IPS-20b (cell line): ENCODE data around the gene PRMT3.
A peak's percentile ranks its signal among the peaks of the same experiment; 100 is the strongest.

Experiments
- H3K27ac ChIP-seq: one replicate; pipeline ENCODE4 v1.5.1; 2013; ENCODE audit warnings: low read length
- H3K27me3 ChIP-seq: 2 replicates; pipeline ENCODE4 v1.6.1; 2013; ENCODE audit warnings: mild to moderate bottlenecking, low read length, inconsistent platforms; ENCODE audit not compliant: insufficient read depth
- H3K36me3 ChIP-seq: 2 replicates; pipeline ENCODE4 v1.6.1; 2013; ENCODE audit warnings: low read depth, mild to moderate bottlenecking, inconsistent platforms, low read length, moderate library complexity; ENCODE audit not compliant: insufficient read depth
- H3K4me1 ChIP-seq: 2 replicates; pipeline ENCODE4 v1.6.1; 2013; ENCODE audit warnings: mild to moderate bottlenecking, control low read depth, inconsistent platforms, low read length, moderate library complexity; ENCODE audit not compliant: insufficient read depth
- H3K4me3 ChIP-seq: 2 replicates; pipeline ENCODE4 v1.5.1; 2013; ENCODE audit warnings: mild to moderate bottlenecking, low read length, inconsistent platforms
- H3K9ac ChIP-seq: 2 replicates; pipeline ENCODE4 v1.6.1; 2013; ENCODE audit warnings: low read depth, mild to moderate bottlenecking, inconsistent platforms, low read length, moderate library complexity
- H3K9me3 ChIP-seq: 2 replicates; pipeline ENCODE4 v1.6.1; 2013; ENCODE audit warnings: mild to moderate bottlenecking, low read depth, low read length, inconsistent platforms; ENCODE audit not compliant: insufficient read depth

PRMT3 gene

DNA sequence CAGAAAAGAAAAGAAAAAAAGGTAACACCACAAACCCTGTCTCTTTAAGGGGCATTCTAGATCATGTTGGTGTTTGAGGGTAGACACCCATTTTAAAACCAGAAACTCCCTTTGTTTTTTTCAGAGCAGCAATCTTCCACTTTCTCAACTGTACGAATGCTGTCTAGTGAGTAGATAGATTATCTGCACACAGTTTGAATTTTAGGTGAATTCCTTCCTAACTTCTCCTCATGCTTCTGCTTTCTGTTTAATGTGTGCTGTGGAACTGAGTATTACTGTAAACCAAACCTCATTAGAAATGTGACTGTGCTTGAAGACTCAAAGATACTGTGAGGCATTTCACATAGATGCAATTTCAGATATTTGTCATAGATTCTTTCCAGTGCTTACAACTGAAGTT is 102.4 kb downstream of the PRMT3 start:
- H3K4me3 ChIP-seq = no peak overlapping the region
- H3K27ac ChIP-seq = no peak overlapping the region
- no peak overlapping the region for H3K9ac ChIP-seq
- no peaks in the 10 kb centered on the region for H3K27me3 ChIP-seq
- peaks cover 2% of the 10 kb centered on the region; the same call in 1 of the 2 replicates for H3K36me3 ChIP-seq
- peaks cover 1% of the 10 kb centered on the region; the same call in 1 of the 2 replicates for H3K9me3 ChIP-seq
- H3K4me1 ChIP-seq = peaks cover 6% of the 10 kb centered on the region; the same call in 1 of the 2 replicates

DNA sequence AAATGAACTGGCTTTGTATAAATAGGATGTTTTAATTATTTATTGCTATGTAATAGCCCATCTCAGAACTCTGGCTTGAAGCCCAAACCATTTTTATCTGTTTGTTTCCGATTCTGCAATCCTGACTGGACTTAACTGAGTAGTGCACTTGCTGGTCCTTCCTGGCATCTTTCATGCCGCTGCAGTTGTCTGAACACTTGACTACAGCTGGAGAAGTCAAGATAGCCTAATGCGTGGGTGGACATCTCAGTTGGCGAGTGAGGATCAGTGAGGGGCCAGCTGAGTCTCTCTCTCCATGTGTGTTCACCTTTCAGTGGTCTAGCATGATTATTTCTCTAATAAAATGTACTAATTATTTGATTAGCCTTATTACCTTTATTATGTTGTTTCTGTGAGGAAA is 105.8 kb downstream of the PRMT3 start:
- H3K4me3 ChIP-seq = no peak overlapping the region
- no peak overlapping the region for H3K9ac ChIP-seq
- H3K9me3 ChIP-seq = no peaks in the 10 kb centered on the region
- no peaks in the 10 kb centered on the region for H3K27me3 ChIP-seq
- peaks cover 5% of the 10 kb centered on the region; the same call in 1 of the 2 replicates for H3K36me3 ChIP-seq
- no peak overlapping the region for H3K27ac ChIP-seq
- peaks cover 15% of the 10 kb centered on the region; the same call in 1 of the 2 replicates for H3K4me1 ChIP-seq

DNA sequence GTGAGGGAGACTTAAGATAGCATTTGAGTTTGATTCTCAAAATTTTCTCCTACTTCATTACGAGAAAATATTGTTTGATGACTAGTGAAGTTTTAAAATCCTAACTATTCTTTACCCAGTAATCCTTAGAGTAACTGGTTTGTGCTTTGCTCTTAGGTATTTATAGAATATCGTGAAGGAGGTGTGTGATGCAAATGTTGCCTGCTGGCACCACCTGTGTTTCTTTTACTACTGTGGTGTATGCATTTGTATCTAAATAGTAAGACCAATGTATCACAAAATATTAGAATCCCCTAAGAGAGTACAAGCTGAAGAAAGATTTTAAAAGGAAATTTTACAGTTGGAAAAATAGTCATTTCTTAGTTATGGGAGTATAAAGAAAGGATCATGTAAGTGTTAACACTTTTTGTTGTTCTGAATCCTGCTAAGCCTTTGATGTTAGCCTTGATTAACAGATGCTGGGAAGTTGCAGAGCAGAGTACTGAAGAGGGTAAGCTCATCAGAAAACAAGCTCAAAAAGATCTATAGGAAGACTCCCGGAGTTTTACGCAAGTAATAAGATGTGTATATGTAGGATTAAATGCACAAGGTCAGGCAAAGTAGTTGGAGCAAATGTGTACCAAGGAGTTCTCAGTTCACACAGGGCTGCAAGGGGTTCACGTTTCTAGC is 109.7 kb downstream of the PRMT3 start:
- H3K9ac ChIP-seq = no peak overlapping the region
- no peak overlapping the region for H3K27ac ChIP-seq
- H3K27me3 ChIP-seq = no peaks in the 10 kb centered on the region
- no peaks in the 10 kb centered on the region for H3K9me3 ChIP-seq
- peaks cover 5% of the 10 kb centered on the region; the same call in 1 of the 2 replicates for H3K36me3 ChIP-seq
- H3K4me1 ChIP-seq = peaks cover 10% of the 10 kb centered on the region; the same call in 1 of the 2 replicates
- peak overlapping the region; percentile 10; the same call in 1 of the 2 replicates for H3K4me3 ChIP-seq

DNA sequence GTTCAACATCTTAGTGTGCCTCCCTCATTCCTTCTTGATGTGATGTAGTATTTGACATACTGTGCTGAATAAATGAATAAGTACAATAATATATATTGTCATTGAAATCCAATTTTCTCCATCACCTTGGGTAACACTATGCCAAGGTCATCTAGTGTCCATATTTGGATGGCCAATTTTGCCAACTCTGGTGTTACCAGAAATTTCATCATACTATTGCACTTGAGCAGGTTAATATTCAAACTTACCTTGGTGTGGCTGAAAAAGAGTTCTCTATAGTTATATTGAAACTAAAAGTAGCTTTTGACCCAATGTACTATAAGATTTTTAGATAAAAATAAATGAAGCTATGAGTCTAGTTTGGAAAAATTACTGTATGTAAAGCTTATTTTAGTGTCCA is 113.7 kb downstream of the PRMT3 start:
- Histone ChIP-seq H3K9me3 (no peaks in the 10 kb centered on the region), H3K36me3 (peaks cover 2% of the 10 kb centered on the region; the same call in 1 of the 2 replicates), H3K9ac (no peak overlapping the region), H3K4me1 (peaks cover 10% of the 10 kb centered on the region; the same call in 1 of the 2 replicates), H3K27ac (no peak overlapping the region), H3K27me3 (no peaks in the 10 kb centered on the region), H3K4me3 (no peak overlapping the region)

DNA sequence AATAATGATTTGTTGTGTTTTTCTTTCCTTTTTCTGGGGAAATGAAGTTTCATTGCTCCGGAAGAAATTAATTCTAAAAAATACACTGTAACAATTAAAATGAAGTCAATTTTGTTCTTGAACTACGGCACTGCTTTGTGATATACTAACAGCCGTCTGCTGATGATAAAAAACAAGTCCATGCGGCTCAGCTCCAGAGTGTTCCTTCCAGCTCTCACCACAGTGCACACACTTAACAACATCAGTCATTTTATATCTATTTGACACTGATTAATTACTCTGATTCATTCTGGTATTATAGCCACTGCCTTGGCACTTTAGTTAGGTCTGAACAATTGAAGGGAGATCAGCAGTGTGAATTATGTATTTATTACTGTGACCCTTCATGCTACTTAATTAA is 114.5 kb downstream of the PRMT3 start:
- H3K4me3 ChIP-seq = no peak overlapping the region
- H3K9me3 ChIP-seq = no peaks in the 10 kb centered on the region
- H3K27me3 ChIP-seq = no peaks in the 10 kb centered on the region
- no peaks in the 10 kb centered on the region for H3K36me3 ChIP-seq
- no peak overlapping the region for H3K9ac ChIP-seq
- no peak overlapping the region for H3K27ac ChIP-seq
- peaks cover 10% of the 10 kb centered on the region; the same call in 1 of the 2 replicates for H3K4me1 ChIP-seq

DNA sequence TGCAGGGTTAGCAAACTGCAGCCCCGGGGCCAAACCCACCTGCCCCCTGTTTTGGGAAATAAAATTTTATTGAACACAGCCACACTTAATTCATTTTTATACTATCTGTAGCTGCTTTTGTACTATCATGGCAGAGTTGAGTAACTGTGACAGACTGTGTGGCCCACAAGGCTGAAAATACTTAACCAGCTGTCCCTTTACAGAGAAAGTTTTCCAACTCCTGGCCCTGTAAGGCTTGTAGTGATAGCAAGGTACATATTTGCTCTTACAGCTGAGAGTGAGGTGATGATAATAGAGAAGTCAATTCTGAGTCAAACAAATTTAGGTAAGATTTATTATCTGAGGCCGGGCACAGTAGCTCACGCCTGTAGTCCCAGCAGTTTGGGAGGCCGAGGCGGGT is 124.5 kb downstream of the PRMT3 start:
- Histone ChIP-seq H3K27me3 (no peaks in the 10 kb centered on the region), H3K4me3 (no peak overlapping the region), H3K4me1 (peaks cover 9% of the 10 kb centered on the region; the same call in 1 of the 2 replicates), H3K9ac (no peak overlapping the region), H3K9me3 (no peaks in the 10 kb centered on the region), H3K36me3 (no peaks in the 10 kb centered on the region), H3K27ac (no peak overlapping the region)

DNA sequence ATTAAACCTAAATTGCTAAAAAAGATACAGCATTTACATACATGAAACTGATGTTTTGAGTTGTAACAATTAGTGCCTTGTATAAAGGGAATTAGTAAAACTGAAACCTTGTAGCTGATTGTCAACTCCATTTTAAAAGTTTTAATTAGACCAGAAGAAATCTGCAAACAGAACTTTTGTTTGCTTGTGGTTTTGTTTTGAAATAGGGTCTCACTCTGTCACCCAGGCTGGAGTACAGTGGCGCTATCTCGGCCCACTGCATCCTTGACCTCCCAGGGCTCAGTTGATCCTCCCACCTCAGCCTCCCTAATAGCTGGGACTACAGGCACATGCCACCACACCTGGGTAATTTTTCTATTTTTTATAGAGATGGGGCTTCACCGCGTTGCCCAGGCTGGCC is 125.4 kb downstream of the PRMT3 start:
- no peaks in the 10 kb centered on the region for H3K9me3 ChIP-seq
- H3K9ac ChIP-seq = no peak overlapping the region
- H3K4me3 ChIP-seq = no peak overlapping the region
- no peak overlapping the region for H3K27ac ChIP-seq
- H3K27me3 ChIP-seq = no peaks in the 10 kb centered on the region
- H3K36me3 ChIP-seq = no peaks in the 10 kb centered on the region
- H3K4me1 ChIP-seq = peaks cover 9% of the 10 kb centered on the region; the same call in 1 of the 2 replicates

DNA sequence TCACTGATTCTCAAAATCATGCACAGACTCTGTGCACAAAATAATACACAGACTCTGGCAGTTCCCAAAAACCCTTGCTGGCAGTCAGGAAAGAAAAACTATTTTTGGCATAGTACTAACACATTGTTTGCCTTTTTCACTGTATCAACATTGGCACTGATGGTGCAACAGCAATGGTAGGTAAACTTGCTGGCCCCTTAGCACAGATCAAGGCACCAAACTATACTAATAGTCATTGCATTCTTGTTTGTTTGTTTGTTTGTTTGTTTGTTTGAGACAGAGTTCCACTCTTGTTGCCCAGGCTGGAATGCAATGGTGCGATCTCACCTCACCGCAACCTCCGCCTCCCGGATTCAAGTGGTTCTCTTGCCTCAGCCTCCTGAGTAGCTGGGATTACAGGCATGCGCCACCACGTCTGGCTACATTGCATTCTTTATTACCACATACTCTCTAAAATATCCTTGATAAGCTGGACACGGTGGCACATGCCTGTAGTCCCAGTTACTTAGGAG is 130.9 kb downstream of the PRMT3 start:
- Histone ChIP-seq H3K27me3 (peaks cover 5% of the 10 kb centered on the region; the same call in 1 of the 2 replicates), H3K36me3 (no peaks in the 10 kb centered on the region), H3K9me3 (no peaks in the 10 kb centered on the region), H3K4me1 (peaks cover 24% of the 10 kb centered on the region; the same call in 1 of the 2 replicates), H3K27ac (no peak overlapping the region), H3K4me3 (no peak overlapping the region), H3K9ac (no peak overlapping the region)

DNA sequence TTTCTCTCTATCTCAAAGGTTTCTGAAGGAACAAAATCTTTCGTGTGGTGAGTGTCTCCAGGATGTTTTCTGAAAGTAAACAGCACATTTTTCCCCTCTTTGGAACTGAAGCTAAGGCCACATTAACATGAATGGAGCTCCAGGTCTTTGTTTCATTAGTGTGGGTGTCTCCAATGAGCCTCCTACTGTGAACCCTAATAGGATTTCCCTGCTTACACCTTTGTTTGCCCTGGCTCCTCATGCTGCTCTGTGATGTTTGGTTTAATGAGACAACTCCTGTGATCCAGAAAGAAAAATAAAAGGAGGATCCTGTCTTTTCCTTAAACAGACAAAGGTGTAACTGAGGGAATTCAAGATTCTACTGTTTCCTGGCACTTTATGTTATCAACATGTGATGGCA is 135.0 kb downstream of the PRMT3 start:
- Histone ChIP-seq H3K27ac (no peak overlapping the region), H3K9ac (peak overlapping the region; percentile 43; the same call in 1 of the 2 replicates), H3K36me3 (no peaks in the 10 kb centered on the region), H3K9me3 (no peaks in the 10 kb centered on the region), H3K4me3 (peak overlapping the region; percentile 35; the same call in 1 of the 2 replicates), H3K27me3 (peaks cover 16% of the 10 kb centered on the region; the same call in 1 of the 2 replicates), H3K4me1 (peaks cover 15% of the 10 kb centered on the region; the same call in 1 of the 2 replicates)

DNA sequence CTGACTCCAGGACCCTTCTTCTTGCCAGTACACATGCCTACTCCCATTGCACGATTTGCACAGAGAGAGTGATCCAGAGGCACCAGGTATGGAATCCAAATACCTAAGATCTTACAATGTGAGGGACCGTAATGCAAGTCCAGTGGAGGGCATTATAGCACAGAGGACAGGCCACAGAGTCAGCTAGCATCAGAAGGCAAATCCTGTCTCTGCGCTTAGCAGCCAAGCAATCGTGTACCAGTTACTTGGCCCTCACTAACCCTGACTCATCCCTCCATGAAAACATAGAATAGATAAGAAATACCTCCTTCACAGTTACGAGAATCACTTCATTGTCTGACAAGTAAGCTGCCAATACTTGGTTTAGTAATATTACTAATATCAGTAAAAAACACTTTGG is 142.2 kb downstream of the PRMT3 start:
- no peaks in the 10 kb centered on the region for H3K4me1 ChIP-seq
- no peak overlapping the region for H3K9ac ChIP-seq
- no peak overlapping the region for H3K4me3 ChIP-seq
- no peak overlapping the region for H3K27ac ChIP-seq
- H3K9me3 ChIP-seq = no peaks in the 10 kb centered on the region
- H3K27me3 ChIP-seq = no peaks in the 10 kb centered on the region
- no peaks in the 10 kb centered on the region for H3K36me3 ChIP-seq

DNA sequence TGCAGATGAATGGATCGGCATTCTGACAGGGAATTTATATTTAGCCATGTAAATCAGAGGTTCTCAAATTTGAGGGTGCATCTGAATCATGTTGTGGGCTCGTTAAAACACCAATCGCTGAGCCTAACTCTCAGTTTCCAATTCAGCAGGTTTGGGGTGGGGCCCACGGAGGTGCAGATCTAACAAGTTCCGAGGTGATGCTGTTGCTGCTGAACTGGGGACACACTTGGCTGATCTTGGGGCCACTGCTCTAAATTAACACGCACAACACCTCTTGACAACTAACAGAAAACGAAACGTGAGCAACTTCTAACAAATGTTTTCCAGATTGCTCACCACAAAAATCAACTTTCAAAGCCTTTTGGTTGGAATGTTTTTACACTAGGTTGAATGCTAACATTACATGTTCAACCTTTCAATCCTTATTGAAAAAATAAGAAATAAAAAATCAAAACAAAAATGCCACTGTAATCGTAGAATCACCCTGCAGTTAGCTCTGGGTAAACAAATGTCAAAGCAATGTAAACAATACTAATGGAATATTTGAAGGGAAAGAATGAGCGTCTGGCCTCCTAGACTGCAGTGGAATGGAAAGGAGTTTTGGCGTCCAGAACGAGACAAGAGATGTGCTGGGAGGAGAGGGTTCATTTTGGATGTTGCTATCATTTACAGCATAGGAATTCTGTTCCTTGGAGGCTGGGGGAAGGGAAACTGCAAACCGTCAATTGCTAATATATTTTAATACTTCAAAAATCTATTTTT is 143.6 kb downstream of the PRMT3 start:
- Histone ChIP-seq H3K27me3 (no peaks in the 10 kb centered on the region), H3K9ac (no peak overlapping the region), H3K4me3 (no peak overlapping the region), H3K4me1 (no peaks in the 10 kb centered on the region), H3K9me3 (no peaks in the 10 kb centered on the region), H3K36me3 (no peaks in the 10 kb centered on the region), H3K27ac (no peak overlapping the region)
